Brain microvascular endothelial cell (primary cell): Measurements from ENCODE around the gene RHO.
A peak's percentile ranks its signal among the peaks of the same experiment; 100 is the strongest.
"Not testable (repeated sequence)": the region's sequence is repeated elsewhere in the genome, so short reads cannot be mapped to it uniquely, and the experiment has no call there.

Experiments
- DNase-seq: peaks from one replicate; pipeline ENCODE4 v3.0.0-alpha.2; 2020
- H3K27ac ChIP-seq: fragments of 250-450 bp; sonication (Bioruptor Pico); 2 replicates; pipeline ENCODE4 v1.5.1; 2020; ENCODE audit warnings: mild to moderate bottlenecking, moderate library complexity
- H3K27me3 ChIP-seq: fragments of 250-450 bp; sonication (Bioruptor Pico); replicated peaks from 2 replicates; pipeline ENCODE4 v1.5.1; 2020; ENCODE audit warnings: mild to moderate bottlenecking
- H3K36me3 ChIP-seq: fragments of 250-450 bp; sonication (Bioruptor Pico); replicated peaks from 2 replicates; pipeline ENCODE4 v1.5.1; 2020; ENCODE audit warnings: mild to moderate bottlenecking
- H3K4me3 ChIP-seq: 2 replicates; pipeline ENCODE4 v1.5.1; 2011; ENCODE audit warnings: low read depth, mild to moderate bottlenecking, control low read depth, low read length, moderate library complexity
- in situ Hi-C: cut with HindIII; loops from 2 replicates; pipeline ENCODE4 v1.10.0; 2017; ENCODE audit warnings: low sequenced_read_pairs, low pct_ligation_motif_present
- TF ChIP-seq, protein P1 (sequence below): IDR thresholded peaks from 2 replicates; pipeline ENCODE4 v1.5.1; 2011; ENCODE audit warnings: low read depth, mild to moderate bottlenecking, moderate library complexity, low read length, control low read depth, inconsistent platforms; ENCODE audit errors: missing control alignments

RHO gene

DNA sequence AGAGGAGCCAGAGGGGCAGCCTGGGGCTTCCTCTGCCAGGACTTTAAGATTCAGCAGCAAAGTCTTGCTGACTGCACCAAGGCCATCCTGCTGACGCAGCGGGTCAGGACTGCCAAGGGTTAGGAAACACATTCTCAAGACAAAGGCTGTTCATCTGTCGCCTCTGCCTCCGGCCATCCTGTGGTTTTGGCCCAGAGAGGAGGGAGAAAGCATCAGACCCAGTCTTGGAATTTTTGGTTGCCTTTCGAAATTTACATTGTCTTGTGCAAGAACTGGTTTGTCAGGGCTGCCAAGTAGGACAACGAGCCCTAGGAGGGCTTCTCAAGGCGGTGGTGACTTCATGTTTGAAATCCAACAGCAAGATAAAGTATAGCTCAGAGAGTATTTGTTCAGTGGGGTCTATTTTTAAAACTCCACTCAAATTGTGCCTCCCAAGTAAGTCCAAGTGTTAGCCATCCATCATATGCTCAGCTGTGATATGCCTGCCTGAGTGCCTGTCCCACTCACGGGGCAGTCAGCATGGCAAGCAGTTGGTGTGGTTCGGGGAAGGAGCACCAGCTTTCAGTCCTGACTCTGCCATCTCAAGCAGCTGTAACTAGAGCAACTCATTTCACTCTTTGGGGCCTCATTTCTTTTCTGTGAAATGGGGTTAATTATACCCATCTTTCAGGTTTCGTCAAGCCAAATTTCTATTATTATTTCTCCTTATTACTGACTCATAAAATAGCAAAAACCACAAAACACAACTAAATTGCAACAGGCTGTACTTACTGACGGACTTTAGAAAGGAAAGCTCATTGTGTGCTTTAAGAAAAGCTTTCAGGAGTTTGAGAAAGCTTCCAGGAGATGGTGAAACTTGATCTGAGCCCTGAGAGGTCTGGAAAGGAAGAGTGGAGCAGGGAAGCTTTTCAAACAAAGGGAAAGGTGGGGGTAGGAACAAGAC lies 42.4 kb upstream of the RHO start:
- in situ Hi-C loops, result no loop called here
- peak; percentile 77 for DNase-seq
- H3K27ac ChIP-seq, result peak overlapping the region; percentile 74
- H3K36me3 ChIP-seq, result no peaks in the 10 kb centered on the region
- H3K27me3 ChIP-seq, result no peaks in the 10 kb centered on the region
- TF ChIP-seq, protein P1, sequence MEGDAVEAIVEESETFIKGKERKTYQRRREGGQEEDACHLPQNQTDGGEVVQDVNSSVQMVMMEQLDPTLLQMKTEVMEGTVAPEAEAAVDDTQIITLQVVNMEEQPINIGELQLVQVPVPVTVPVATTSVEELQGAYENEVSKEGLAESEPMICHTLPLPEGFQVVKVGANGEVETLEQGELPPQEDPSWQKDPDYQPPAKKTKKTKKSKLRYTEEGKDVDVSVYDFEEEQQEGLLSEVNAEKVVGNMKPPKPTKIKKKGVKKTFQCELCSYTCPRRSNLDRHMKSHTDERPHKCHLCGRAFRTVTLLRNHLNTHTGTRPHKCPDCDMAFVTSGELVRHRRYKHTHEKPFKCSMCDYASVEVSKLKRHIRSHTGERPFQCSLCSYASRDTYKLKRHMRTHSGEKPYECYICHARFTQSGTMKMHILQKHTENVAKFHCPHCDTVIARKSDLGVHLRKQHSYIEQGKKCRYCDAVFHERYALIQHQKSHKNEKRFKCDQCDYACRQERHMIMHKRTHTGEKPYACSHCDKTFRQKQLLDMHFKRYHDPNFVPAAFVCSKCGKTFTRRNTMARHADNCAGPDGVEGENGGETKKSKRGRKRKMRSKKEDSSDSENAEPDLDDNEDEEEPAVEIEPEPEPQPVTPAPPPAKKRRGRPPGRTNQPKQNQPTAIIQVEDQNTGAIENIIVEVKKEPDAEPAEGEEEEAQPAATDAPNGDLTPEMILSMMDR, result no peak
- no peak overlapping the region for H3K4me3 ChIP-seq

DNA sequence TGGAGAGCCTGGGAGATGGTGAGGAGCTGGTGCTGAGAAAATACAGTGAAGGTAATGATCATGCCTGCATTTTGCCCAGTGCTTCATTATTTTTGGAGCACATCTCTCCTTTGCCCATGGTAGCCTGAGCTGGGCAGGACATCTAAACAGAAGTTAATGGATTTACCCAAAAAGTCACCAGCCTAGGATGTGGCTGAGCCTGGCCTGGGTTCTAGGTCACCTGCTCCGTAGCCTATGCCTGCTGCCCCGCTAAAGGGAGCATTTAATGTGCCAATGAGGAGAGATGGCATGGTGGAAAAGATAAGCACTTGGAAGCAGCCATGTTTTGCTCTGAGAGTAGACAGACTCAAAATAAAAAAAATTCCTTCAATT lies 41.8 kb upstream of the RHO start:
- H3K36me3 ChIP-seq, result no peaks in the 10 kb centered on the region
- no peak for DNase-seq
- H3K27me3 ChIP-seq, result no peaks in the 10 kb centered on the region
- peak overlapping the region; percentile 74 for H3K27ac ChIP-seq
- TF ChIP-seq, protein P1, result no peak
- H3K4me3 ChIP-seq, result no peak overlapping the region
- in situ Hi-C loops, result no loop called here

DNA sequence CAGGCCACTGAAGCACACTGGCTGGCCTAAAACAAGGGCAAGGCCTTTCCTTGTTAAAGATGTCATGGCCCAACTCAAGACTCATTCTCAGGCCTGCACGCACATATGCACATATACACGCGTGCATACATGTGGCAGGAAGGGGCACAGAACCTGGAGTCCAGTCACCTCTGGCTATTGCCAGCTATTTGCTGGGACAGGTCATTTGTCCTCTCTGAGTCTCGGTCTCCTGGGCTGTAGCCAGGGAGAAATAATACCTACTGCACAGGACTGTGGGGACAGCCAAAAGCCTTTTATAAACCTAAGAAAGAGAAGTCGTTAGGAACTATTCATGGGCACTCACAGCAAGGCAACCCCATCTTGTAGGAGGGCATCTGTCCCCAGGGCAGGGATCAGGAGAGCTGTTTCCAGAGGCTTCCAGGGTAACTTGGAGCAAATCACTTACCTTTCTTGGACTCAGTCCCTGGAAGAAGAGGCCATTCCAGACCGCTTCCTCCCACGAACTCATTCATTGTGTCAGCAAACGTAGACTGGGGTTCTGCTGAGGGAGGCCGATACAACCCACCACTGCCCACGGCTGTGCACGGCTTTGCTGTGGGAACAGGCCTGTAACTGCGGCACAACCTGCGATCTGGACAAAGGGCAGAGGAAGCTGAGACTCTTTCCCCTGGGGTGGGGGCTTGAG lies 41.1 kb upstream of the RHO start:
- DNase-seq, result no peak
- no peaks in the 10 kb centered on the region for H3K36me3 ChIP-seq
- H3K4me3 ChIP-seq, result no peak overlapping the region
- in situ Hi-C loops, result no loop called here
- TF ChIP-seq, protein P1, result no peak
- no peak overlapping the region for H3K27ac ChIP-seq
- H3K27me3 ChIP-seq, result no peaks in the 10 kb centered on the region

DNA sequence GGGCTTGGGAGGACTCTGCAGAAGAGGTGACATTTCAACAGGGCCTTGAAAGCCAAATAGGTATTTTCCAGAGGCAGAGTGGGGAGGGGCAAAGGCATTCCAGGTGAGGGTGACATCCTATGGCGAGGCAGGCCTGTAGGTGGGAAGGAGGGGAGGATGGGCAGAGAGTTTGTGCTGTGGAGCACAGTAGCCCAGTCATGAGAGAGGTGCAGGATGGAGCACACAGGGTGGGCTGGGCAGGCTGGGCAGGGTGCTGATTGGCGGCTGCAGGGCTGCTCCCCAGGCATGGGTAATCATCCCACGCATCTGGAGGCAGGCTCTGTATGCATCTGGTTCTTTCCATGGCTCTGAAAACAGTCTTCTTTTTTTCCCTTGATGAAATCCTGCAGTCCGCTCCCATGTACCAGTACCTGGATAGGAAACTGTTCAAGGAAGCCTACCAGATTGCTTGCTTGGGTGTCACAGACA lies 40.5 kb upstream of the RHO start:
- H3K27ac ChIP-seq, in situ Hi-C loops, H3K4me3 ChIP-seq, H3K36me3 ChIP-seq, DNase-seq, H3K27me3 ChIP-seq: not testable (repeated sequence)

DNA sequence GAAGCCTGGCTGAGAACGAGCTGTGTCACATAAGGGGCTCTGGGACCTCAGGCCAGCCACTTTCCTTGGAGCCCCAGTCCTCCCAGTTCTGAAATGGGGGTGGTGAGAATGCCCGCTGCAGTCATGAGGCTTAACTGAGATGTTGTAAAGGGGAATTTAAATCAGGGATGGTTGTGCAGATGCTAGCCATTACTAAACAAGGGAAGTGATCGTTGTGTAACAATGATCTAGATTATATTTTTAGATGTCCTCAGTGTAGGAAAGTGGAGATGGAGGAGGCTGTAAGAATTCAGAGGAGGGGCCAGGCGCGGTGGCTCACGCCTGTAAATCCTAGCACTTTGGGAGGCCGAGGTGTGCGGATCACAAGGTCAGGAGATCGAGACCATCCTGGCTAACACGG lies 39.2 kb upstream of the RHO start:
- H3K27me3 ChIP-seq, H3K27ac ChIP-seq, DNase-seq, H3K4me3 ChIP-seq, in situ Hi-C loops, H3K36me3 ChIP-seq: not testable (repeated sequence)

DNA sequence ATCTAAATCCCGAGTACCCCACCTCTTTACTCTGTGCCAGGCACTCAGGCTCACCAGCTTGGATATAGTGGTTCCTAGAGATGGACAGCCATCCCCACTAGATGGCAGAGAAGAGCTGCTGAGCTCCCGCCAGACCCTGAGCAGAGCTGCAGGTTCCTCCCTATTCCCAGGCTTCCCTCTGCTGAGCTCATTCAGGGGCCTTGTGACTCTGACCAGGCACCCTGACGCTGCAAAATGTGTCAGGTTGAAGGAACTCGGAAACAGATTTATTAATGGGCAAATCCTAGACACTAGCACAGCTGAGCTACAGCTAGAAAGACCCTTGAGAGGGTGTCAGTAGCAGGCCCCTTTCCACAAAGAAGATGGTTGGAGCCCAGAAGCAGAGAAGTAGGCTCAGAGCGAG lies 38.2 kb upstream of the RHO start:
- peak overlapping the region; percentile 49 for H3K27ac ChIP-seq
- H3K4me3 ChIP-seq, result no peak overlapping the region
- in situ Hi-C loops, result no loop called here
- peak; percentile 90 for DNase-seq
- no peaks in the 10 kb centered on the region for H3K27me3 ChIP-seq
- H3K36me3 ChIP-seq, result no peaks in the 10 kb centered on the region
- TF ChIP-seq, protein P1, result peak; percentile 95

DNA sequence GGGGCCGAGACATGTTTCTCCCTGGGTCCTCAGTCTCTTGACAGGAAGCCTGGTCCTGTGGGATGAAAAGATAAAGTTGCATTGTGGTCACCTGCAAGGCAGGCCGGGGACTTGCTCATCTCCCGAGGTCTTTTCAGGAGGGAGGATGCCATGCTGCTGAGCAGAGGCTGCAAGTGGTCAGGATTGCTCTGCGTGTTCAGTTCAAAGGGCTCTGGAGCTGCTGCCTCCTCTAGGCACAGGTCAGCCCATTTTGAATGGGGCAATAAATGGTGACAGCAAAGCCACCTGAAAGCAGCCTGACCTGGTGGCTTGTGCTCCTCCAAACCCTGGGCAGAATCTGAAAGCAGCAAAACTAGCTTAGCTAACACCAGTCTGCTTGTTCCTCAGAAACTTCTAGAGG lies 37.4 kb upstream of the RHO start:
- DNase-seq, H3K4me3 ChIP-seq, H3K36me3 ChIP-seq, H3K27me3 ChIP-seq, in situ Hi-C loops, H3K27ac ChIP-seq: not testable (repeated sequence)
